AG10803 (cell line): Measurements from ENCODE around the gene USP46.
A peak's percentile ranks its signal among the peaks of the same experiment; 100 is the strongest.

ENCODE experiments used
- DNase-seq: peaks from one replicate; pipeline ENCODE4 v3.0.0; 2010; ENCODE audit warnings: low read depth
- H3K4me3 ChIP-seq: 2 replicates; pipeline ENCODE4 v1.5.1; 2011; ENCODE audit warnings: mild to moderate bottlenecking, low read length, control low read depth
- TF ChIP-seq, protein P1 (sequence below): conservative IDR thresholded peaks from 2 replicates; pipeline ENCODE4 v1.5.1; 2011; ENCODE audit warnings: mild to moderate bottlenecking, low read length, control low read depth, inconsistent platforms

Gene USP46

DNA sequence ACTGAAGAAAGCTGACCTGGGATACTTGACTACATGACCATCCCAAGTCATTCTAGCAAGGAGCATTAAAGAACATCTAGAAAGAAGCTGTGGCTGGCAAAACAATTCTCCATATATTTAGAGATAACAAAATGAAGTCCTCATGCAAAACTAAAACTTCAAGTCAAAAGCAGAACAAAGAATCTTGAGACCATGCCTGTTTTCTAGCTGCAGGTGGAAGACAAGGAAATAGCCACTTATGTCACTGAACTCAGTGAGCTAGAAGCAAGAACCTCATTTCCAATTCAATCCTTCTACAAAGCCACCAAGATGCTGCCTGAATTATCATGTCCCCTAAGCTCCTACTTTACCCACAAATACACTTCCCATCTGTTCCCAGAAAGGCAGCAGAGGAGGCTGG is 13.8 kb downstream of the USP46 start:
- DNase-seq, result no peak
- TF ChIP-seq, protein P1, sequence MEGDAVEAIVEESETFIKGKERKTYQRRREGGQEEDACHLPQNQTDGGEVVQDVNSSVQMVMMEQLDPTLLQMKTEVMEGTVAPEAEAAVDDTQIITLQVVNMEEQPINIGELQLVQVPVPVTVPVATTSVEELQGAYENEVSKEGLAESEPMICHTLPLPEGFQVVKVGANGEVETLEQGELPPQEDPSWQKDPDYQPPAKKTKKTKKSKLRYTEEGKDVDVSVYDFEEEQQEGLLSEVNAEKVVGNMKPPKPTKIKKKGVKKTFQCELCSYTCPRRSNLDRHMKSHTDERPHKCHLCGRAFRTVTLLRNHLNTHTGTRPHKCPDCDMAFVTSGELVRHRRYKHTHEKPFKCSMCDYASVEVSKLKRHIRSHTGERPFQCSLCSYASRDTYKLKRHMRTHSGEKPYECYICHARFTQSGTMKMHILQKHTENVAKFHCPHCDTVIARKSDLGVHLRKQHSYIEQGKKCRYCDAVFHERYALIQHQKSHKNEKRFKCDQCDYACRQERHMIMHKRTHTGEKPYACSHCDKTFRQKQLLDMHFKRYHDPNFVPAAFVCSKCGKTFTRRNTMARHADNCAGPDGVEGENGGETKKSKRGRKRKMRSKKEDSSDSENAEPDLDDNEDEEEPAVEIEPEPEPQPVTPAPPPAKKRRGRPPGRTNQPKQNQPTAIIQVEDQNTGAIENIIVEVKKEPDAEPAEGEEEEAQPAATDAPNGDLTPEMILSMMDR, result no peak
- H3K4me3 ChIP-seq, result no peak overlapping the region

DNA sequence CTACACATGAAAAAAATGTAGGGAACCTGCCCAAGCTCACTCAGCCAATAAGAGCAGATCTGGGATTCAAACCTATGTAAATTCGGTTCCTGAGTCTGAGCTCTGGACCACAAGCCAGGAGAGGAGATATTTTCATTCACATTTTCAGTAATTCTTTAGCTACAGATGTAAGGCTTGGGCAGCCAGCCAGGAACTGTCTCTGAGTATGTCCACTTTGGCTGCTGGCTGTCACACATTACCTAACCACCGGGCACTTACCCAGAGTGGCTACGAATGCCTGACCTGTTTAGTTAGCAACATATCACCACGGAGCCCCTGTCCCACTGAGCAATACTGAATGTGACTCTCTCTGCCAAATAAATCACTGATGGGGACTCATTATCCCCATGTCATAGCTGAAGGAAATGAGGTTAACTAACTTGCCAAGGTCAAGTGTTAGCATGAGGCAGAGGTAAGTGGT is 15.3 kb downstream of the USP46 start:
- TF ChIP-seq, protein P1, result no peak
- peak; percentile 74 for DNase-seq

DNA sequence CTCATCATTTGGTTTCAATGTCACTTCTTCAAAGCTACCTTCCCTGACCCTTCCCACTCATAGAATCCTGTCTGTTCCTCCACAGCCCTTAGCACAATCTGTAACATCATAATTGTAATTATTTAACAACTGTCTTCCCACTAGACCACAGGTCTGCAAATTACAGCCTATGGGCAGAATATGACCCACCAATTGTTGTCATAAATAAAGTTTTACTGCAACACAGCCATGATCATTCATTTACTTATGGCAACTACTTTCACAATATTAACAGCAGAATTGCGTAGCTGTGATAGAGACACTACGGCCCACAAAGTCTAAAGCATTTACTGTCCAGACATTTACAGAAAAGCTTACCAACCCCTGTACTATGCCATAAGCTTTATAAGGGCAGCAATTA is 15.9 kb downstream of the USP46 start:
- TF ChIP-seq, protein P1, result no peak
- no peak for DNase-seq
- H3K4me3 ChIP-seq, result no peak overlapping the region

More for the DNA sequence above, 15.3 kb downstream of the USP46 start:
- H3K4me3 ChIP-seq, result no peak overlapping the region

DNA sequence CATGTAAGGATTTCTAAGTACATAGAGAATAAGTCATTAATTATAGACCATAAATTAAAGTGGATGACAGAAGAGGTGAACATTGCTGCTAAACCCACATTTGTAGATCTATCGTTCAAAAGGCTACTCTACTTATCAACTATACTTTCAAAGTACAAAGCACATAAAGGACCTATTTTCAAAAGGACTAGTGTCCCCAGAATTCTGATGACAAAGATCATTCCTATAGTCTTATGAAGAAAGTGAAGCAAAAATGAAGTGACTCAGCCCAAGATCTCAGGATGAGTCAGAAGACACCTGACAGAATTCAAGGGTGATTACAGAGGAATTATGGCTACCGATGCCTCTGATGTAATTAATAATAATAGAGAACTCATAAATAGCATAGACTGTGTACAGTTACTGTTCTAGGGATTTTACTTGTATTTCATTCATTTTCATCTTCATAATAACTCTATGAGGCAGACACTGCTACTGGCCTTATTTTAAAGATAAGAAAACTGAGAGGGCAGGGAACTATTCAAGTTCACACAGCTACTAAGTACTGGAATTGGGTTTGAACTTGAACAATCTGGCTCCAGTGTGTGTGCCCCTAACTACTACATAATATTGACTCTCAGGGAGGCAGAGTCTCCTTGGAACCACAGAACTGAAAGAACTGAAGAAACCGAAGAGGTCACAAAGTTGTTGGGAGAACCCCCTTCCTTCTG is 17.1 kb downstream of the USP46 start:
- DNase-seq, result no peak
- TF ChIP-seq, protein P1, result no peak

DNA sequence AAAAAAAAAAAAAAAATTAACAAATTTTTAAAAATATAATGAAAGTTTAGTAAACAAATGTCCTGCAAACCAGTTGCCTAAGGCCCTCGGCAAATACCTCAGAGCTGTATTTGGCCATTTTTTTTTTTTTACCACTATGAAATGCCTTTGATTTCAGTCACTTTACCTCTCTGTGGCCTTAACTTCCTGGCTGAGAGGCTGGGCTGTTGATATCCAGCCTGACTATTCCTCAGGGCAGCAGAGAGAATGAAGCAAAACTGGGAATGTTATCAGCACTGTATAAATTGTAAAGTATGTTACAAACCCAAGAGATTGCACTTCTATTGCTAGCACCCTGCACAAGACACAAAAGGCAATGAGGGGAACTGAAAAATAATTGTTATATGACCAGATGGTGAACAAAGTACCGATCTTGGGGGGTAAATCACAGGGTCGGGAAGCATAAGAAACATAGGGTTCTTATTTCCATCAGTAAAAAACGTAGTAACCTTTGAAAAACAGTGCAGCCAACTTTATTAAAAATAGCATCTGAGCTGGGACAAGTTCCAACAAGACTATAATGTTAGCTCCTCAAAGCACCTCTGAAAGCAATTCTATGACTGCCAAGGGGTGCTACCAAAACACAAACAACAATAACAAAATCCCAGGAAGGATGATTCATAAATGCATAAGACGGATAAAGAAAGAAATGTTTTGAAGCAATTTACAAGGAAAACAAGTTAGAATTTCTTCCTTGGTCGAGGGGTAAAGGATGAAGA is 18.1 kb downstream of the USP46 start:
- DNase-seq, result peak; percentile 15
- no peak overlapping the region for H3K4me3 ChIP-seq
- TF ChIP-seq, protein P1, result no peak

More for the DNA sequence above, 17.1 kb downstream of the USP46 start:
- no peak overlapping the region for H3K4me3 ChIP-seq

DNA sequence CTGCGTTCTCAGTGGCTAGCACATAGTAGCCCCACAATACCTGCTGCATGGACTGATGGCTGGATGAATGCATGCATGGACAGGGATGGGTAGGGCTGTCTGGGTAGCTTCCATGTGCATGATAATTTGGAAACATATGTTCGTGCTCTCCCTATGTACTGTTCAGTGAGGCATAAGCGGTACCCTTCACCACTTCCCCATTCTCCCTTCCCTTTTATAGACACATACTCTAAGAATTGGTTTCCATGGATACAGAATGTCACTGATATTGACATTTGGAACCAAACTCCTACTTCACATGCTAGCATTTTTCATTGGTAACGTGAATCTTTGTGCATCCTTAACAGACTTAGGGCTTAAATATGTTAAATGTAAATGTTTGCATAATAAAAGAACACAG is 20.4 kb downstream of the USP46 start:
- TF ChIP-seq, protein P1, result no peak
- no peak for DNase-seq
- H3K4me3 ChIP-seq, result no peak overlapping the region

DNA sequence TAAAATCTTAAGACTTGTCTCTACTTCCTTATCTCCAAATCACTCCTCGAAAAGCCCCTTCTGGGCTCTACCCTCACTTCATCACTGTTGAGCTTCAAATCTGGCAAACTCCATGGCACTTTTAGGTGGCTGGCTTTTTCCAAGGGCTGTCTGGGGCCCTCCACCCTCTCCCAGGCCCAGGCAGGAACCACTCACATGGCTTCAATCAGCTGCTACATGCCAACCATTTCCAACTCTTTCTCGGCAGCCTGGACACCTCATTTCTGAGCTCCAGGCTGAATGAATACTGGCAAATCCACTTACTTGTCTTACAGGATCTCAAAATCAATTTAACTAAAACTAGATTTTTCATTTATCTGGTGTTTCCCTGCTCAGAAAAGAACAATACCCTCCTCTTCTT is 22.0 kb downstream of the USP46 start:
- TF ChIP-seq, protein P1, result no peak
- H3K4me3 ChIP-seq, result no peak overlapping the region
- no peak for DNase-seq
